GM18858 (cell line): ENCODE results near the gene DPF3.

Experiments
- ATAC-seq: cut with Tn5 transposase; IDR thresholded peaks from one replicate; pipeline ENCODE4 v1.9.1; 2021; ENCODE audit not compliant: unreplicated experiment

Gene DPF3

DNA sequence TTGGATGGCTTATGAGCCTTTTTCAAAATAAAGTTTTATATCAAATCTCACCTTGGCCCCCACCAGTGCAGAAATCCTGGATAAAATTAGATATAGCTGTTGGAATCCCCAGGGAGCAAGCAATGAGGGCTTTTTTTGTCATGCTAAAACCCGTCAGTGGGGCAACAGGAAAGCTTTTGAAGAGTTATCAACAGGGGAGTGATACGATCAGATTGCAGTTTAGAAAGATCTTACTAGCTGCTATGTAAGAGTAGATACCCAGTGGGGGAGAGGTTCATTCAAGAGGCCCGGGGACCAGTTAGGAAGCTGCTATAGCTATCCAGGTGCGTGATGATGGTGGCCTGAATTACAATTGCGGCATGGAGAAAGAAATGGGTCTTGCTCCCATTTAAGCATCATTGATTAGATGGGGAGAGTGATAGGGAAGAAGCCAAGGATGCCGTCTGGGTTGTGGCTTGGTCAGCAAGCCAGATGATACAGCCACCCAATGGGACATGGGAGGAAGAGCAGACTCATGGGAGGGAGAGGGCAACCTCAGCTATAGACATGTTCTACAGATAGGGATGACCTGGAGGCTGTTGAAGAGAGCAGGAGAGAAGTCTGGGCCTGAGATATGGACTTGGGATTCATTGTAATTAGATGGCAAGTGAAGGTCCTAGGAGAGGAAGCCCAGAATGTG, 272.4 kb downstream of the DPF3 start:
- no peak for ATAC-seq

DNA sequence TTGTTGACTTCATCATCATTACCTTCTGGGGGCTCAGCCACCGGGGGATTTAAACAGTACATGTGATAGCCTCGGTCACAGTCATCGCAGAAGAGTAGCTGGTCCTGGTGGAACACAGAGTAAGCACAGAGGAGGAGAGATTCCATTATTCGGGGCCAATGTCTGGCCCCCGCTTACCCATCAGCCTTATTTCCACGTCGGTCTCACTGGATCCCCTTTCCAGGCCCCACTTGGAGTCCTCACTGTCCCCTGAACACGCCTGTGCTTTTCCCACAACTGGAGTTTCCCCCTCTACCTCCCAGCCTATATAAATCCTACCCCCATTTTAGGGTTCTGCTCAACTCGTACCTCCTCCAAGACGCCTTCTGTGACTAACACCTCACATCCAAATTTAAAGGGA, 274.0 kb downstream of the DPF3 start:
- no peak for ATAC-seq

DNA sequence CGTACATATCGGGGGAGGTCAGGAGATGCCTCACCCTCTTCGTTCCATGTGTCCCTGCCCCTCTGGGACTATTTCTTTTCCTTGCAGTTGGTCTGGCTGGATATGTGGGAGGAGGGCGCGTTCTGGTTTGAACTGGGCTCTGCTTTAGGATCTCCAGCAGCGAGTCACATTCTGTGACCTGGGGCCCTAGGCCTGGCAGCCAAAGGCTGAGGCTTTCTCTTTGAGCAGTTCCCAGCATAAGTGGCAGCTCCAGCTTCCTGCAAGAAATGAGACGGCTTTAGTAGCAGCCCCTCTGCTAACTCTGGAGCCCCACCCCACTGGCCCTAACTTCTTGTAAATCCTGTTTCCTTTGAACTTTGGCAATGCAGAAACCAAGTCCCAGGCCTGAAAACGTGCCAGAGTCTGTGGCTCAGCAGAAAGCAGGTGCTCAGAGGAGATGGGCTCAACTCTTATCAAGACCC, 274.8 kb downstream of the DPF3 start:
- ATAC-seq = no peak

DNA sequence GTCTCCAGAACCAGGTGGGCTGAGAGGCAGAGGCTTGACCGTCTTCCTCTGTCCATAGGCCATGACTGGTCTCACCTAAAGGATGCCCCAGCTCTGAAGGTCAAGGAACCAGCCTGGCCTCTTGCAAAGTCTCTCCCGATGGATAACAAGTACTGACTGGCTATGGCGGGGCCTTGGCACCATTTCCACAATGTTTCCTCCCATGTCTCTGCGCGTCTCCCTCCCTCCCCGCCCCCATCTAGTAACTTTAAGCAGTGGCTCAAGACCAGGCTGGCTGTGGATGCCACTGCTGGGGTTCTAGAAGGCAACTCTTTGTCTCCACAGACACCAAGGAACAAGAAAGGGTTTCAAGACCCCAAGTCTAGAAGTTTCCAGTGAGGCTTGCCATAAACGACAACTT, 275.5 kb downstream of the DPF3 start:
- no peak for ATAC-seq

DNA sequence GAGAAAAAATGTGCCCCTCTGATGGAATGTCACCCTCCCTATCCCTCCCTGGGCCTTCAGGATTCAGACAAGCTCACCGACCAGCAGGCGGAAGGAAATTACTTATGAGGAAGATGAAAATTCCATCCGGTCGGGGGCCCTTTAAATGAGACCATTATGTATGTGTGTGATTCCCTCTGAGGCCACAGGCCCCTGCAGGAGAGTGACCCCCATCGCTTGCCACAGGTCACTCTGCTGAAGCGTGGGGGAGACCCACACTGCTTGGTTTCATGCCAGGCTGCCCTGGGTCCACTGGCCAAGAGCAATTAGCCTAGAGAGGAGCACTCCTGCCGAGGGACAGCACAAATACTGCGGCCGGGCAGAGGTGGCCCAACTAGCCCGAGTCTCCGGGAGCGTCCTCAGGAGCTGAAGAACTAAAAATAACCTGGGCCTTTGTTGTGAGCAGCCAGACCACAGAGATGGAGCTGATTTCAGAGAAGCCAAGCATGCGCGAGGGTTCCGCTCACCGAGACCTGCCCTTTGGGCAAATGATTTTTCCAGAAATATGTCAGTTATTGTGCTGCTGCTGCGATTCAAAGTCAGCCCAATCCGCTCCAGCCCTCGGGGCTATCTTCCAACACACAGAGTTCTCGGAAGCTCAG, 276.4 kb downstream of the DPF3 start:
- ATAC-seq = no peak

DNA sequence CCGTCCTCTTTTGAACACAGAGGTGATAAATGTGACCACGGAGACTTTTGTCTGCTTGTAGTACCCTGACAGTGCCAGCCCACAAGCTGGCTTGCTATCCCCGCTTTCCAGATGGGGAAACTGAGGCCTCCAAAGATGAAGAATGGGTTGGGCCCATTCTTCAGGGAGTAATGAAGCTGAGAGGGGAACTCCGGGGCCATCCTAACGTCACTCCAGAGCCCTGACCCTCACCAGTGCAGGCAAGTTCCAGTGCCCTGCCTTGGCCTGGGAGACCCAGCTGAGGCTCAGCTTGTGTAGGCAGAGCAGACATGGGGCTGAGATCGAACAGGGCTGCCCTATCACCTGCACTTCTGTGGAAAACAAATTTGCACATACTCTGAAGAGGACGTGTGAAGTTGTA, 277.1 kb downstream of the DPF3 start:
- ATAC-seq = no peak

DNA sequence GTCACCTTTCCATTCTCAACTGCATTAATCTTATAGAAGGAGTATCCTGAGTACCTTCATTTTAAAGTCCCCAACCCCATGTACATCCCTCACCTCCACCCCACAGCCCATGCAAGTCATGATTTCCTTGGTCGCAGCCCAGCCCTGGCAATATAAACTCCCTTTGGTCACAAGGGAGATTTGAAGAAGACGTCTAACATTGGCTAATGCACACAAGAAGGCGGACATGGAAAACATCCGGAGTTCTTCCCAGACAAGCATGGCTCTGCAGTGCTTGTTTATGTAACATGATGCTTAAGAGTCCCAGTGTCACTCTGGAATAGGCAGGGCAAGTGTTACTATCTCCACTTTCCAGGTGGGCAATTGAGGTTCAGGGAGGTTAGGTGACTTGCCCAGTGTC, 277.6 kb downstream of the DPF3 start:
- no peak for ATAC-seq

DNA sequence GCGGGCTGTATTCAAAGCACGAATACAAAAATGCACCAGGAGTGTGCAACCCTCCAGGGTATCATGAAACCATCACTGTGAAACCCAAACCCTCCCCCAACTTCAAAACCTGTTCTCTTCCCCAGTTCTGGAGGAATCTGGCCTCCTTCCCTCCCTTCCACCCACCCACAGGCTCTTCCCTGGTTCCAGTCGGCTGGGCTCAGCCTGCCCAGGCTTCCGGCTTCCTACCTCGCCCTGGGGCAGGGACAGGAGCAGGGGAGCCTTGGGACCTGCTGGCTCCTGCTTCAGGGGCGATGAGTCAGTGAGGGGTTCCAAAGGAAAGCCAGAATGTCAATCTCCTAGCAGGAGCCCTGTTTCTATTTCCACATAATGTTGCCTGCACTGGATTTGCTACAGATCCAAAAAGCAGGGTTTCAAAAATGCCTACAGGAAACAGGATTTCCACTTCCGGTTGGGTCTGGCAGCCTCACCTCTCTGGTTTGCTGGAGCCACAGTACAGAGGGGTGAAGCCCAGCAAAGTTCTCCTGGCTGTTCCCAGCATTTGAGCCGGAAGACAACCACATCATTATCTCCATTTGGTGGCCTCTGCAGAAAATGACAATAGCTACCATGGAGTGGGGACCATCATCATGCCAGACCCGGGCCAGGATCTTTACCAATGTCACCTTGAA, 278.3 kb downstream of the DPF3 start:
- ATAC-seq = no peak

DNA sequence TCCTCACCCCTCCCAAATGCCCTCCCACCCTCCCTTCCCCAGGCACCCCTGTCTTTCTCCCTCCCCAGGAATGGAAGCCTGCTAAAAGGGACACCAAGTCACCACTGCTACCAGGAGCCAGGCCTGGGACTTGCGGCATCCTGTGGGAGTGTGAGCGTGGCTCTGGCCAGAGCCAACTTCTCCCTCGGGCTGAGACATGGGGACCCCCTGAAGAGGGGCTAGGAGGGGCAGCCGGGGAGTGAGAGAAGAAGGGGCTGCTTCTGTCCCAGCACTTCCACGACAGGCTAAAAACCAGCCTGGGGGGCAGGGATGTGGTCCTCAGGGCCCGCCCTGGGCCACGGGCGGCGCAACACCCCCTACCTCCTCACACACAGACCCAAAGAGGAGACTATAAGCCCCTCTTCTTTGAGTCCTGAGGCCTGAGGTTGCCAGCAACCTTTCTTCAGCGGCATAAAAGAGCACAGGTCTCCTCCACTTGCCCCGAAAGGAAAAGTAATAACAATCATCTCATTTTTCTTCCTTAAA, 278.9 kb downstream of the DPF3 start:
- ATAC-seq = no peak

DNA sequence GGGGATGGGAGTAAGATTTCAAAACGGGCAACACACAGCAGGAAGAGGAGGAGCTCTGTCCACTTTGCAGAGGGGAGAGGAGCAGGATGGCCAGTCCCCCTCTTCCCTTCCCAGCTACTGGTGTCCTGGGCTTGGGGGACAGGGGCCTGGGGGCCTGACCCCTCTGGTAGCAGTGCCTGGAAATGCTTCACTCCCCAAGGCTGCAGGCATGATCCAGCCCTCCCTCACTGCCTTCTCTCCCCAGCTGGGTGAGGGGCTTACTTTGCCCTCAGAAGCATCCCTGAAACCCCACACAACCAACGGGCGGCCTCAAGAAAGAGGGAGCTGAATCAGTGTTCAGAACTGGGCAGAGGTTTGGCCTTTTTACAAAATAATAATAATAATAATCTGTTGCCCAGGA, 279.5 kb downstream of the DPF3 start:
- ATAC-seq = no peak

DNA sequence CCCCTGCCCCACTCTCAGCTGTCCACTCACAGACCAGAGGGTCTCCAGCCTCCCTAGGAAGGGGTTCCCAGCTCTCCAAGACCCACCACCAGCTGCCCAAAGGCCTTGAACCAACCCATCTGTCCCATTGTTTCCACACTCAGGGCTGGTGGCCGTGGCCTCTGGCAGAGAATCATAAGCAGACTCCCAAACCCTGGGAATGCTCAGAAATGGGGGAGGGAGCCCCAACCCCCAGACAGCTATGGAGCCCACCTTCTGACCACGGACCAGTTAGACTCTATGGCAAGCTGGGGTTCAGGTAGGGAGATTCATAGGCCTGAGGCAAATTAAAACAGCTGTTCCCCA, 280.0 kb downstream of the DPF3 start:
- ATAC-seq = no peak

DNA sequence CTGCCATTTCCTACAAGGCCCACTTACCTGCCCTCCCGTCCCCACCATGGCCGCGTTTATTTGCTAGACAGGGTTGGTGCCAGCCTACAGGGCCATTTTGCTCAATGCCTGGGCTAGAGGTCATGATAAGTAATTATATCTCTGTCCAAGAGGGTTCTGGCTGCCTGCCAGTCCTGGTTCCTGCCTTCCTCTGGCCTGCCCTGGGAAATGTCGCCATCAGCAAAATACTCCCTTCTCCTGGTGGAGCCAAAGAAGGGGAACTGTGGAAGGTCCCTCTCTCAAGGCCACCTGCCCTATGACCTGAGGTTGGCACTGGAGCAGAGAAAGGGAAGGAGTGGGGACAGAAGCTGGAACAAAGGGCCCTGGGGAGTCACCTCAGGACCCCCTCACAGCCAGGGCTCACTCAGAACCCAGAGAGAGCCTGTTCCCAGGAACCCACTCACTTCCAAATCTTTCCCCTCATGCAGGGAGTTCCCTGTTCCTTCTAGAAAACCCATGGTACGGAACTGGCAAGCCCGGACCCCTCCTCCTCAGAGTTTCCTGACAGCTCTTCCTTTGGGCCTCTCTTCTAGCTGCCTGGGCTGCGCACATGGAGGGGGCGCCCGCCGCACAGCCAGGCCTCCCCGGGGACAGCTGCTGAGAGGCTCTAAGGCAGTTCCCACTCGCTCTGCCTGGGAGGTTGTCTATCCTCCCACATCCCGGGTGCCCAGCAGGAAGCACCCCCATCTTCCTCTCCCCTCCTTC, 280.5 kb downstream of the DPF3 start:
- no peak for ATAC-seq

DNA sequence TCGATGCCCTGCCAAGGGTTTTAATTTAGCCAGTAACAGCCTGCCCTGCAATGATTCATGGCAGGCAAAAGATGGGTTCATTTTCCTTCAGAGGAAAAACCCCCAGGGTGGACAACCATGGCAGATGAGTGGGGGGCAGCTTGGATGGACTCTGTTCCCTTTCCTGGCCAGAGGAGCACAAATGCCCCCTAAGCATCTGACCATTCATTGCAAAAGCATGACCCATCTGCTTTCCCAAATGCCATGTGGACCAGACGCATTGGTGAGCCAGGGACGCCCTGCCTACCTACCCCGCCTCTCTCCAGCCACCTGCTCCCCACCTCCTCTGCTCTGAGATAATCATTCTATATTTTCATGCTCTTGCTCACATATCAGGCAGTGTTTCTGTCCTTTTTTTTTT, 281.9 kb downstream of the DPF3 start:
- no peak for ATAC-seq

DNA sequence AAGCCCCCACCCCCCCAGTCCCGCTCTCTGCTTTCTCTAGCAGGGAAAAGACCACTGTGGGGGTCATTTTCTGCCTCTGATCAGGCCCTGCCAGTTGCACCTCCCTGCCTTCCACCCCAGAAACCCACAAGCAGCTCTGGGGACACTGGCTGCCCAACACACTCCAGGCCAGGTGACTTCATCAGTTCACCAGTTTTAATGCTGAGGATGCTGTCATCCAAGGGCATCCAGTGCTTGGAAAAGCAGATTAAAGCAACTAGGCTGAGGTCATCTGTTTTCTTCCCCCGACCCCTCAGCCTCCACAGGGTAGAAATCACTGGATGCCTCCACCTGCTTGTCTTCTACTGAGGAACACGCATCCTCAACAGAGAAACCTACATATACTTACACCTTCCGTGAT, 282.4 kb downstream of the DPF3 start:
- ATAC-seq = no peak

DNA sequence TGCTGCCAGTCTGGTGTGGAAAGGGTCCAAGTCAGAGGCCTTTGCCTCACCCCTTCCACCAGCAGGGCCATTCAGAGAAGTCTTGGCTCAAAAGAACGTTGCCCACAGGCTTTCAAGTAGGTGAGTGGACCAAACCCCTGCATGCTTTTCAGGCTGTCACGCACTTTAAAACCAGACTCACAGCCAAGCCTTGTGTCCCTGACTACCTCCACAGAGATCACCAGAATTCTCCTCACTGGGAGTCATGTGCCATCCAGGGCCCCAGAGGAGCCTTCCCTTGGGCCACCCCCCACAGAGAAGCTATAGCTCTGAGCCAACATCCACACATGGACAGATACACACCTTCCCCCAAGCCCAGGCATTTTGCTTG, 283.1 kb downstream of the DPF3 start:
- ATAC-seq = no peak

DNA sequence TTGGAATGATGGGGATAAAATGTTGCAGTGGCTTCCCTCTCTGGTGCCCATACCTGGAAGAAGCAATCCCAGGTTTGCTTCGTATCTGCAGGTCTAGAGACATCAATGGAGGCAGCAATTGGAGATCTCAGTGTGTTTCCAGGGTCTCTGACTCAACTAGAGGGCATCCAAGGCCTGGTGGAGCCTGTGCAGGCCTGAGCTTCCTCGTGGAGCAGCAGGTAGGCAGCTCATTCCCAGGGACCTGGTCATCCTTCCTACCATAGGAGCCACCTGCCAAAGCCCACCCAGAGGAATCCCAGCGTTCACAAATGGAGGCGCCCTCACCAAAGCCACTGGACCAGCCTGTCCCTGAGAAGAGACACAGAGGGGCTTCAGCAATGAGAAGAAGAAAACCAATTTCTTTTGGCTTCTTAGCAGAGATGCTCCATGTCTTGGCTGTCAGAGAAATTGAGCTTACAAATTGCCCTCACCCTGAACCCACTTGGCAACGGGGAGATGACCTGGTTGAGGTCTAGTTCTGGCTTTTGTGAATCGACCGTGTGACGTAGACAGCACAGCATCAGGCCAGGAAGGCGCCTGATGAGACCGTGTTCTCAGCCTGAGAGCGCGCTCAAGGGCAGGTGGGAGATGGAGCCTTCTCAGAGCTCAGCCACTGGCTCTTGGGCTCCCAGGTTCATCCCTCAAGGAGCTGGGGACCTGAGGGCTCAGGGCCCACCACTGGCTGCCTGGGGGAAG, 283.6 kb downstream of the DPF3 start:
- no peak for ATAC-seq

DNA sequence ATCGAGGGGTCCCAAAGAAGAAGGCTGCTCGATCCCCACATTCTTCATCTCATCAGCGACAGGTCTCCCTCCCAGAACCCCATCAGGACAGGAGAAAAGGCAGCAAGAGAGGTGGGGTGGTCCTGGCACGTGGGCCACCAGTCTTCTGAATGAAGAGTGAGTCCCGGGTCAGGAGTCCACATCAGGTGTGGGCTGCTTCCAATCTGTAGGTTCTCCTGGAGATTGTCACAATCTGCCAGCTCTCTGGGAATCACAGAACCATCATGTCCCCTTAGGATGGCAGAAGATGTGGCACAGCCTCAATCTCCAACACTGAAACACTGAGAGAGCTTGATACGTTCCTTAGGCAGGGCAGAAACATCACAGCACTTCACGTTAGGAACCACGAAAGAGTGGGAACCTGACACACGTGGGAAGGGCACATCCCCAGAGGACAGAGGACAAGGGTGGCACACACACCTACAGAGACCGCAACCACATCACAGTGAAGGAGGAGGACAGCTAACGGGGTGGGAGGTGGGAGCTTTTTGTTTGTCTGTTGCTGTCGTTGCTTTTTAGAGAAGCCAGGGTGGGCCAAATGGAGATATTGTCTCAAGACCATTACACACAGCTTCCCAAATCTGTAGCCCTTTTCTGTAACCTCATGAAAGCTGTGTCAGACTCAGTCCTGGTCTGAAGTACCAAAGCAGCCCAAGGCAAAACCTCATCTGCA, 284.5 kb downstream of the DPF3 start:
- no peak for ATAC-seq

DNA sequence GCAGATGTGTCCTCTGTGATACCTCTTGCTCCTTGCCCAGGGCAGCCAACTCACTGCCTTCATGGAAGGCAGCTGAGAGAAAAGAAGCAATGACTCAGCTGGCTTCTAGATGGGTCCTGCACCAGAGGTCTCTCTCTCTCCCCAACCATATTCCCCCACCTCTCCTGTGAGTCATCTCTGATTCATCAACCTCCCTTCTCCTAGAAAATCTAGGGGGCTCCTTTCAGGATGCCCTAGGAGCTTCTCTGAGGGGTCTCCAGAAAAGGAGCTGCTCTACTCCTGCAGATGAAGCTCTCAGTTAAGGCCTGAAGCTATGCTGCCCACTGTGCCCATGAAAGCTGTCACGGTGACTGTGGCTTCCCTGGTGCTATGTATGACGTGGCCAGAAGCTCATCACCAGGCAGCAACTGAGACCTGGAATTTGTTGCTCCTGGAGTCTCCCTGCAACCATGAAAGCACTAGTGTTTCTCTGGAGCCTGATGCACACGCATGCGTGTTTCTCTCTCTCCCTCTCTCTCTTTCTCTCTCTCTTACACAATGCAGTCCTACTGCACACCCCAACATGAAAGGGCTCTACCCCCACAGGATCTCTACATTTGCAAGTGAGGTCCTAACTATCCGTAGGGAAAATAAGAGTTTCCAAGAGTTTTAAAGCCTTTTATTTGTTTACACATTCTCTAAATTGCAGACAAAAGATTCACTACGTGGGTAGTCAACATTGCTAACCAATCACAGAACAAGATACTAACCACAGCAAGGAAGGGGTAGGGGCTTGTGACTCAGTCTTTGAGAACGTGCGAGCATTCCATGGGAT, 285.3 kb downstream of the DPF3 start:
- ATAC-seq = no peak

DNA sequence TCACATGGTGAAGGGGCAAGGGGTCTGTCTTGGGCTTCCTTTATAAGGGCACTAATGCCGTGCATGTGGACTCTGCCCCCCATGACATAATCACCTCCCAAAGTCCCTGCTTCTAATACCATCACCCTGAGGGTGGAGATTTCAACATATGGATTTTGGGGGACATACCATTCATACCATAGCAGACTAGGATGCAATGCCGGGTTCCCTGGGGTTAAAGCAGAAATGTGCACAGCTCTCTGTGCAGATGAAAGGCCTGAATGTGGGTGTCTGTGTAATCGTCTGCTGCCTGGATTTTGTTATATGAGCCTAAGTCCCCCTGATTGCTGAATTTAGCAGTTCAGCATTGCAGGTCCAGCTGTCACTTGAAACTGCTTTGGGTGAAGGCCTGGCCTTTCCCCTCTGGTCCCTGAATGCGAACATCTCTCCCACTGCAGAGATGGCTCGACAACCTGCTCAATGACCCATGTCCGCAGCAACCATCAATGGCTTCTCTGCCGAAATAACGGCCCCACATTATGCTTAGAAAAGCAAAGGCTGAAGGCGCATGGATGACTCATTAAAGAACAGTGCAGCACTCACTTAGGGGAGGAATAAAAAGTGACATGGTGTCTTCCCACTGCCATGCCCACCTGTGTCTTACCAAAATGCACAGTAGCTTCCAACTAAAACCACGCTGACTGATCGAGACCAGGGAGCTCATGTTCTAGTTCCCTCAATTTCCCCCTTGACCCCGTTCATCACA, 286.3 kb downstream of the DPF3 start:
- ATAC-seq = no peak
